ENCODE results near the gene PRG3. TPM values are rescaled to one million over a fixed set of nuclear protein-coding genes. Genes with fewer than 3 reads are reported as not detected.

PRG3 gene
- total RNA-seq, 1 experiment from 2014 or later: not detected

- Histone ChIP-seq H3K79me2 (ENCODE audit: insufficient read depth, low read length) (no peaks in the 10 kb centered on the region), H2AK5ac (ENCODE audit: insufficient read length, low read length) (no peak overlapping the region), H3K4ac (ENCODE audit: low read depth, low read length) (no peak overlapping the region), H4K5ac (ENCODE audit: insufficient read length, low read depth, low read length) (no peak overlapping the region), H4K20me1 (ENCODE audit: control insufficient read depth, insufficient read depth, insufficient read length) (no peaks in the 10 kb centered on the region), H3T11ph (ENCODE audit: low read length) (no peak overlapping the region), H3K18ac (ENCODE audit: insufficient read length, low read depth, low read length) (no peak overlapping the region), H2BK5ac (ENCODE audit: insufficient read length, low read length) (no peak overlapping the region), H4K8ac (replicated peaks; ENCODE audit: insufficient read length, low read depth, low read length) (no peak overlapping the region), H3K23ac (ENCODE audit: insufficient read length, low read depth, low read length) (no peak overlapping the region), H3K4me2 (ENCODE audit: insufficient read depth, insufficient read length, low read length) (no peak overlapping the region), H3K4me1 (ENCODE audit: insufficient read depth, low read length) (peaks cover 6% of the 10 kb centered on the region), H3K27me3 (ENCODE audit: insufficient read depth, low read length) (no peaks in the 10 kb centered on the region), H4K91ac (ENCODE audit: insufficient read length, low read depth, low read length) (no peak overlapping the region), H3K9ac (ENCODE audit: extremely low read depth, insufficient read length, low read length) (no peak overlapping the region), H2BK20ac (ENCODE audit: low read depth, low read length, poor library complexity, severe bottlenecking) (no peak overlapping the region), H3K79me1 (ENCODE audit: insufficient read depth, low read depth, low read length, poor library complexity, severe bottlenecking) (no peaks in the 10 kb centered on the region), H2AFZ (ENCODE audit: low read length) (no peak overlapping the region), H3K9me3 (ENCODE audit: control insufficient read depth, low read depth, low read length) (no peaks in the 10 kb centered on the region), H3K23me2 (ENCODE audit: insufficient read length, low read depth, low read length, poor library complexity, severe bottlenecking) (no peaks in the 10 kb centered on the region), H3K14ac (ENCODE audit: insufficient read depth, low read length) (no peak overlapping the region), H2BK12ac (ENCODE audit: insufficient read length, low read depth, low read length) (no peak overlapping the region), H2BK15ac (ENCODE audit: low read depth, low read length) (no peak overlapping the region), H3K27ac (ENCODE audit: insufficient read length, low read depth, low read length) (no peak overlapping the region), H3K56ac (ENCODE audit: insufficient read length, low read depth, low read length) (no peak overlapping the region), H2BK120ac (ENCODE audit: low read depth, low read length, poor library complexity, severe bottlenecking) (no peak overlapping the region)
- WGBS (ENCODE audit: extremely low coverage, insufficient read length, low lambda C conversion rate): no CpG with 5 or more reads among the region's 7 CpGs
- 0 out of 5 replicates have a peak, but pooled peaks cover 0 to 2% of the 10 kb centered on the region in 2 experiments for H3K9me3 Mint-ChIP-seq
- H3K27me3 Mint-ChIP-seq (ENCODE audit: low read depth): peaks cover 31% of the 10 kb centered on the region
- TF ChIP-seq CTCF (conservative IDR thresholded peaks at IDR 0.05): no peak
- peaks cover 40 to 41% of the 10 kb centered on the region in 2 experiments for H3K4me1 Mint-ChIP-seq
- H3K27ac Mint-ChIP-seq: no peak overlapping the region
- no peak for DNase-seq
- no peak overlapping the region for H3K4me3 Mint-ChIP-seq
- H3K36me3 Mint-ChIP-seq (ENCODE audit: insufficient read depth in 1 of 3, low read depth in 3 of 3): no peaks in the 10 kb centered on the region
These were observed 17.5 kb downstream of the PRG3 start for GRCh38 chr11:57363131-57364080.

All from H9 (cell line).